GM12875 (cell line): ENCODE results near the gene ALG6.
A peak's percentile ranks its signal among the peaks of the same experiment; 100 is the strongest.

Source experiments
- H3K4me3 ChIP-seq: one replicate; pipeline ENCODE4 v1.5.1; 2011; ENCODE audit warnings: low read depth, low read length, control low read depth
- TF ChIP-seq, protein P1 (sequence below): IDR thresholded peaks from 2 replicates; pipeline ENCODE4 v1.5.1; 2011; ENCODE audit warnings: low read depth, mild to moderate bottlenecking, control low read depth, inconsistent platforms, low read length, moderate library complexity, borderline replicate concordance; ENCODE audit not compliant: insufficient read depth

The ALG6 gene

DNA sequence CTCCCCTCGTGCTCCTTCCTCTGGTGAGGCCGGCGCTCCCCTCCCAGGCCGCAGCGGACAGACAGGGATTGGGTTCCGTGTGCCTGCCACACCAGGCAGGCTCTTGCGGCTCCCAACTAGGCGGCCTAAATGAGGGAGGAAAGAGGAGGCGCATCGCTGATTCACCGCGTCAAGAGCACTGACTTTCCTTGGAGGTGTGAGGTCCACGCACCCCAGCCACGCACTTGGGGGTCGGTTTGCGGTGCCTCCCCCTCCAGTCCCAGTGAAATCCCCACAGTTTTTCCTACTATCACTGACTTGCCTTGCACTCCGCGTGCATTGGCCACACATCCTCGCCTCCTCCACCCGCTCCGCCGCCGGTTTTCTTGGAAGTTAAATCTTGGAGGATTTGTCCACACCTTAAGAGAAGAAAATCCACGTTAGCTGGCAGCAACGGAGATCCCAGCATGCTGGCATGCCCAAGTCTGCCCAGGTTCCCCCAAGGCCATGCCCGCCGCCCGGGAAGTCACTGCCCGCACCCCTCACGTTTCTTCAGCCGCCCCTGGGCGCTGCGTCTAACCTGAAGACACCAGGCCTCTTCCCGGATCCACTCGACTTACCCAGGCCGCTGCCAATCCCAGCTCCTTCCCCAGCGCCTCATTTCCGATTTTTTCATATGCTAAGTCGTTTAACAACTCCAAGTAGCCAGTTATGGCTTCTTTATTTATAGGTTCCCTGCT is 46.2 kb upstream of the ALG6 start:
- TF ChIP-seq, protein P1, sequence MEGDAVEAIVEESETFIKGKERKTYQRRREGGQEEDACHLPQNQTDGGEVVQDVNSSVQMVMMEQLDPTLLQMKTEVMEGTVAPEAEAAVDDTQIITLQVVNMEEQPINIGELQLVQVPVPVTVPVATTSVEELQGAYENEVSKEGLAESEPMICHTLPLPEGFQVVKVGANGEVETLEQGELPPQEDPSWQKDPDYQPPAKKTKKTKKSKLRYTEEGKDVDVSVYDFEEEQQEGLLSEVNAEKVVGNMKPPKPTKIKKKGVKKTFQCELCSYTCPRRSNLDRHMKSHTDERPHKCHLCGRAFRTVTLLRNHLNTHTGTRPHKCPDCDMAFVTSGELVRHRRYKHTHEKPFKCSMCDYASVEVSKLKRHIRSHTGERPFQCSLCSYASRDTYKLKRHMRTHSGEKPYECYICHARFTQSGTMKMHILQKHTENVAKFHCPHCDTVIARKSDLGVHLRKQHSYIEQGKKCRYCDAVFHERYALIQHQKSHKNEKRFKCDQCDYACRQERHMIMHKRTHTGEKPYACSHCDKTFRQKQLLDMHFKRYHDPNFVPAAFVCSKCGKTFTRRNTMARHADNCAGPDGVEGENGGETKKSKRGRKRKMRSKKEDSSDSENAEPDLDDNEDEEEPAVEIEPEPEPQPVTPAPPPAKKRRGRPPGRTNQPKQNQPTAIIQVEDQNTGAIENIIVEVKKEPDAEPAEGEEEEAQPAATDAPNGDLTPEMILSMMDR: no peak
- H3K4me3 ChIP-seq: no peak overlapping the region

DNA sequence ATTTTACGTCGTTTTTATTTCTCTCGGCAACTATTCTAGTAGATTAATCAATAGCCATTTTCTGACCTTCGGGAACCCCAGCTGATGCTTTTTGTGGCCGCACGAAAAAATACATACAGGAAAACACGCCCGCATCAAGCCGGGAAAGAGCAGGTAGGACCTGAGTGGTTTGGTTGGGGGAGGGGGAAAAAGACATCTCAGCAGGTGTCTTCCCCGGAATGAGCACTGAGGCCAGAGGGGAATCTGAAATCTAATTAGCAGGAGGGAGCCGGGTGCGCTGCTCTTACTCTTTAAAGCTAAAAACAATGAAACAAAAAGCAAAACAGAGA is 45.7 kb upstream of the ALG6 start:
- TF ChIP-seq, protein P1: no peak
- peak overlapping the region; percentile 69 for H3K4me3 ChIP-seq

DNA sequence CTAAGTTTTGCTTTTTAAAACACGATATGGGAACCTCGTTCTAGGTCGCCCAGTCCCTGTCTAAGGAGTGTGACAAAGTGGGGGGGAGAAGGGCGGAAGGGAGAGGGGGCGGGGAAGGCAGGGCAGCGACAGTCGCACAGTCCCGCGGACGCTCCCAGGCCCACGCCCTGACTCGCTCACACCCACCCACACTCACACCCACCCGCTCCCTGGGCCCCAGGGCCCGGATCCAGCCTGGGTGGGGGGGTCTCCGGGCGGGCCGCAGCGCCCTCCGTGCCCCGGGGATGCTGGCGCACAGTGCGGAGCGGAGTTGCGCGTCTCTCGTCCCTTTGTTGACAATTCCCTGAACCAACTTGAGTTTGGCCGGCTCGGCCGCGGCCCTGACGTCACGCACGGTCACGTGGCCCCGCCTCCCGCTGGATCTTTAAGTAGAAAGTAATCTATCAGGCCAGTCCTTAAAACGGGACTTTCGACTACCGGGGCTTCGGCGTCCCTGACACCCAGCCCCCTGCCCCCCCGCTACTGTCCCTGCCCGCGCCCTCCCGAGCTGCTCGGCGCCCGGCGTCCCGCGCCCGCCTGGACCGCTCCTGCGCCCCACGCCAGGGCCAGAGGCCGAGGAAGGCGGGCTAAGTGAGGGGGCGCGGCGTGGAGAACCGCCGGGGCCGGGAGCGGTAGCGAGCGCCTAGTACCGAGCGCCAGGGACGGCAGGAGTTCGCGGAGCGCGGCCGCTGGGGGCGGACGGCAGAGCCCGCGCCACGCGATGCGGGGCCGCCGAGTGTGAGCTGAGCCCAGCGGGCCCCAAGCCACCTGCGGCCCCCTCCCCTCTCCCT is 45.1 kb upstream of the ALG6 start, which contains the start of gene FOXD3:
Gene FOXD3 (plus strand): TSS at position 454 of the 830 bp plus-strand sequence. CDS start 492 bp downstream, outside the sequence.
- H3K4me3 ChIP-seq: peak within 1 kb of the TSS; percentile 69
- TF ChIP-seq, protein P1: 0 out of 2 replicates have a peak, but pooled peaks have one; percentile 4

DNA sequence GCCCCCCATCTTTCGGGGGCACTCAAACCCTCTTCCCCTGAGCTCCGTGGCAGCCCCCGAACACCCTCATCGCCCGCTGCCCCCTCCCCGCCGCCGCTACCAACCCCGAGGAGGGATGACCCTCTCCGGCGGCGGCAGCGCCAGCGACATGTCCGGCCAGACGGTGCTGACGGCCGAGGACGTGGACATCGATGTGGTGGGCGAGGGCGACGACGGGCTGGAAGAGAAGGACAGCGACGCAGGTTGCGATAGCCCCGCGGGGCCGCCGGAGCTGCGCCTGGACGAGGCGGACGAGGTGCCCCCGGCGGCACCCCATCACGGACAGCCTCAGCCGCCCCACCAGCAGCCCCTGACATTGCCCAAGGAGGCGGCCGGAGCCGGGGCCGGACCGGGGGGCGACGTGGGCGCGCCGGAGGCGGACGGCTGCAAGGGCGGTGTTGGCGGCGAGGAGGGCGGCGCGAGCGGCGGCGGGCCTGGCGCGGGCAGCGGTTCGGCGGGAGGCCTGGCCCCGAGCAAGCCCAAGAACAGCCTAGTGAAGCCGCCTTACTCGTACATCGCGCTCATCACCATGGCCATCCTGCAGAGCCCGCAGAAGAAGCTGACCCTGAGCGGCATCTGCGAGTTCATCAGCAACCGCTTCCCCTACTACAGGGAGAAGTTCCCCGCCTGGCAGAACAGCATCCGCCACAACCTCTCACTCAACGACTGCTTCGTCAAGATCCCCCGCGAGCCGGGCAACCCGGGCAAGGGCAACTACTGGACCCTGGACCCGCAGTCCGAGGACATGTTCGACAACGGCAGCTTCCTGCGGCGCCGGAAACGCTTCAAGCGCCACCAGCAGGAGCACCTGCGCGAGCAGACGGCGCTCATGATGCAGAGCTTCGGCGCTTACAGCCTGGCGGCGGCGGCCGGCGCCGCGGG is 44.2 kb upstream of the ALG6 start:
- H3K4me3 ChIP-seq: peak overlapping the region; percentile 69

DNA sequence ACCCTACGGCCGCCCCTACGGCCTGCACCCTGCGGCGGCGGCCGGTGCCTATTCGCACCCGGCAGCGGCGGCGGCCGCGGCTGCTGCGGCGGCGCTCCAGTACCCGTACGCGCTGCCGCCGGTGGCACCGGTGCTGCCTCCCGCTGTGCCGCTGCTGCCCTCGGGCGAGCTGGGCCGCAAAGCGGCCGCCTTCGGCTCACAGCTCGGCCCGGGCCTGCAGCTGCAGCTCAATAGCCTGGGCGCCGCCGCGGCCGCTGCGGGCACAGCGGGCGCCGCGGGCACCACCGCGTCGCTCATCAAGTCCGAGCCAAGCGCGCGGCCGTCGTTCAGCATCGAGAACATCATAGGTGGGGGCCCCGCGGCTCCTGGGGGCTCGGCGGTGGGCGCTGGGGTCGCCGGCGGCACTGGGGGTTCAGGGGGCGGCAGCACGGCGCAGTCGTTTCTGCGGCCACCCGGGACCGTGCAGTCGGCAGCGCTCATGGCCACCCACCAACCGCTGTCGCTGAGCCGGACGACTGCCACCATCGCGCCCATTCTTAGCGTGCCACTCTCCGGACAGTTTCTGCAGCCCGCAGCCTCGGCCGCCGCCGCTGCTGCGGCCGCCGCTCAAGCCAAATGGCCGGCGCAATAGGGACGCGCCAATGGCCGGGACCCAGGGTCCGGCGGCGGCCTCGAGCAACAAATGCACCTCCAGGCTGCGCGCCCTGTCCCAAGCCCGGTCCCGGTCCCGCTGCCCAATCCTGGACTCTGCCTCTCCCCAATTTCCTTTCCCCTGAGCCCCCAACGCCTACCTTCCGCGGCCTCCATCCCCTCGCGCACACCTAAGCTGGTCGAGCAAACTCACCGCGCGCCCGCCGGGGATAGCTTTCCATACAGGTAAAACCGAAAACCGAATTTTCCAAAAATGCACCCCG is 43.3 kb upstream of the ALG6 start:
- H3K4me3 ChIP-seq: peak overlapping the region; percentile 2
- TF ChIP-seq, protein P1: no peak

More for the DNA sequence above, 44.2 kb upstream of the ALG6 start:
- TF ChIP-seq, protein P1: 0 out of 2 replicates have a peak, but pooled peaks have one; percentile 1

DNA sequence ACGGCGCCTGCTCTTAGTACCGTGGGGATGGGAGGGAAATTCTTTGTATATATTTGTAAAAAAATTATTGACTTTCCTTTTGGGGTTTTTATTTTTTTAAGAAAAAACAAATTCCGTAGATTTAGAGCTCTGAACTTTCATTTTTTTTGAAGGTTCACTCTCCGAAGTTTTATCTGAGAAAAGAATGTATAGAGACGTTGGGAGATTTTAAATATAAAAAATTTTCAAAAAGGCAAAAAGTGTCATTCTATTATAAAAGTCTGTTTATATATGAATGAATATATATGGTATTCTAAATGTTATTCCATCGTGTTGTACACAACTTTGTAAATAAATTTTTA is 42.7 kb upstream of the ALG6 start:
- H3K4me3 ChIP-seq: no peak overlapping the region
- TF ChIP-seq, protein P1: no peak
